T-helper 1 cell treated with Interleukin-12 subunit alpha and Interleukin-12 subunit beta and Interleukin-4 antibody, amounts not matched to agents 30 μg/mL and 1 μg/mL, for 36 hours (primary cell): ENCODE results near the gene CEP72.
A peak's percentile ranks its signal among the peaks of the same experiment; 100 is the strongest.
"Not testable (repeated sequence)": the region's sequence is repeated elsewhere in the genome, so short reads cannot be mapped to it uniquely, and the experiment has no call there.

ENCODE experiments used
- H3K27ac Mint-ChIP-seq: one replicate; pipeline ENCODE4 v1.8.0; 2021; ENCODE audit warnings: mild to moderate bottlenecking, mixed read lengths
- H3K27me3 Mint-ChIP-seq: one replicate; pipeline ENCODE4 v1.8.0; 2021; ENCODE audit warnings: low read depth, mixed read lengths
- H3K36me3 Mint-ChIP-seq: one replicate; pipeline ENCODE4 v1.8.0; 2021; ENCODE audit warnings: low read depth, mixed read lengths
- H3K4me1 Mint-ChIP-seq: one replicate; pipeline ENCODE4 v1.8.0; 2021; ENCODE audit warnings: low read depth, mixed read lengths
- H3K4me3 Mint-ChIP-seq: one replicate; pipeline ENCODE4 v1.8.0; 2021; ENCODE audit warnings: mild to moderate bottlenecking, moderate library complexity, mixed read lengths
- H3K9me3 Mint-ChIP-seq: one replicate; pipeline ENCODE4 v1.8.0; 2021; ENCODE audit warnings: mixed read lengths

Gene CEP72

GRCh38 chr5:684751-685216 is 72.6 kb downstream of the CEP72 start:
- Mint-ChIP-seq H3K27ac (no peak overlapping the region), H3K4me1 (no peaks in the 10 kb centered on the region), H3K27me3 (no peaks in the 10 kb centered on the region), H3K36me3 (no peaks in the 10 kb centered on the region), H3K4me3 (no peak overlapping the region), H3K9me3 (no peaks in the 10 kb centered on the region)

- no peaks in the 10 kb centered on the region for H3K27me3 Mint-ChIP-seq
- no peaks in the 10 kb centered on the region for H3K4me1 Mint-ChIP-seq
- H3K4me3 Mint-ChIP-seq = no peak overlapping the region
- no peaks in the 10 kb centered on the region for H3K36me3 Mint-ChIP-seq
- H3K9me3 Mint-ChIP-seq = no peaks in the 10 kb centered on the region
- H3K27ac Mint-ChIP-seq = no peak overlapping the region
Measured at GRCh38 chr5:685262-686171, 73.4 kb downstream of the CEP72 start.

- not testable (repeated sequence) for H3K4me3 Mint-ChIP-seq, H3K4me1 Mint-ChIP-seq, H3K27me3 Mint-ChIP-seq, H3K9me3 Mint-ChIP-seq, H3K36me3 Mint-ChIP-seq, H3K27ac Mint-ChIP-seq
Measured at GRCh38 chr5:686172-686523, 74.0 kb downstream of the CEP72 start.

GRCh38 chr5:686936-687335 is 74.8 kb downstream of the CEP72 start:
- H3K4me1 Mint-ChIP-seq, H3K9me3 Mint-ChIP-seq: not testable (repeated sequence)

GRCh38 chr5:688348-689010 is 76.3 kb downstream of the CEP72 start:
- H3K36me3 Mint-ChIP-seq = not testable (repeated sequence)

More at GRCh38 chr5:686936-687335, 74.8 kb downstream of the CEP72 start:
- not testable (repeated sequence) for H3K36me3 Mint-ChIP-seq, H3K27ac Mint-ChIP-seq, H3K27me3 Mint-ChIP-seq, H3K4me3 Mint-ChIP-seq

GRCh38 chr5:690293-690692 is 78.2 kb downstream of the CEP72 start:
- H3K36me3 Mint-ChIP-seq, H3K9me3 Mint-ChIP-seq, H3K4me1 Mint-ChIP-seq, H3K4me3 Mint-ChIP-seq, H3K27ac Mint-ChIP-seq, H3K27me3 Mint-ChIP-seq: not testable (repeated sequence)

More at GRCh38 chr5:688348-689010, 76.3 kb downstream of the CEP72 start:
- not testable (repeated sequence) for H3K4me3 Mint-ChIP-seq, H3K4me1 Mint-ChIP-seq, H3K27me3 Mint-ChIP-seq, H3K9me3 Mint-ChIP-seq, H3K27ac Mint-ChIP-seq

GRCh38 chr5:691049-691448 is 78.9 kb downstream of the CEP72 start:
- not testable (repeated sequence) for H3K27me3 Mint-ChIP-seq, H3K4me1 Mint-ChIP-seq, H3K27ac Mint-ChIP-seq, H3K9me3 Mint-ChIP-seq, H3K36me3 Mint-ChIP-seq, H3K4me3 Mint-ChIP-seq

GRCh38 chr5:691817-692528 is 79.8 kb downstream of the CEP72 start:
- Mint-ChIP-seq H3K27ac (no peak overlapping the region), H3K4me3 (peak overlapping the region; percentile 59), H3K27me3 (peaks cover 7% of the 10 kb centered on the region), H3K9me3 (no peaks in the 10 kb centered on the region), H3K36me3 (no peaks in the 10 kb centered on the region), H3K4me1 (no peaks in the 10 kb centered on the region)

GRCh38 chr5:692529-693041 is 80.4 kb downstream of the CEP72 start:
- not testable (repeated sequence) for H3K9me3 Mint-ChIP-seq, H3K27ac Mint-ChIP-seq, H3K4me1 Mint-ChIP-seq, H3K36me3 Mint-ChIP-seq
- Mint-ChIP-seq H3K27me3 (peaks cover 13% of the 10 kb centered on the region), H3K4me3 (peak overlapping the region; percentile 25)

- H3K27ac Mint-ChIP-seq, H3K4me1 Mint-ChIP-seq, H3K36me3 Mint-ChIP-seq, H3K9me3 Mint-ChIP-seq: not testable (repeated sequence)
- Mint-ChIP-seq H3K27me3 (peaks cover 19% of the 10 kb centered on the region), H3K4me3 (peak within 1 kb of the TSS; percentile 59)
Measured at GRCh38 chr5:693271-694041, 81.3 kb downstream of the CEP72 start, which contains the start of gene TPPP. TSS of gene TPPP (minus strand) at chr5:693352. CDS start at chr5:678060, 15,292 bp downstream.

- Mint-ChIP-seq H3K4me3 (peak overlapping the region; percentile 28), H3K27me3 (peaks cover 25% of the 10 kb centered on the region)
- not testable (repeated sequence) for H3K27ac Mint-ChIP-seq
Measured at GRCh38 chr5:694042-694431, 81.9 kb downstream of the CEP72 start.

GRCh38 chr5:695475-695874 is 83.3 kb downstream of the CEP72 start:
- peaks cover 33% of the 10 kb centered on the region for H3K27me3 Mint-ChIP-seq
- not testable (repeated sequence) for H3K4me3 Mint-ChIP-seq, H3K36me3 Mint-ChIP-seq, H3K27ac Mint-ChIP-seq, H3K9me3 Mint-ChIP-seq, H3K4me1 Mint-ChIP-seq

More at GRCh38 chr5:694042-694431, 81.9 kb downstream of the CEP72 start:
- H3K36me3 Mint-ChIP-seq, H3K9me3 Mint-ChIP-seq, H3K4me1 Mint-ChIP-seq: not testable (repeated sequence)

- H3K27ac Mint-ChIP-seq, H3K36me3 Mint-ChIP-seq, H3K4me1 Mint-ChIP-seq, H3K4me3 Mint-ChIP-seq, H3K9me3 Mint-ChIP-seq: not testable (repeated sequence)
- H3K27me3 Mint-ChIP-seq = peaks cover 37% of the 10 kb centered on the region
Measured at GRCh38 chr5:696191-696590, 84.1 kb downstream of the CEP72 start.
